ENCODE measurements around the gene DNAJC16. TPM values are rescaled to one million over a fixed set of nuclear protein-coding genes. Genes with fewer than 3 reads are reported as not detected.
"Not testable (repeated sequence)": the region's sequence is repeated elsewhere in the genome, so short reads cannot be mapped to it uniquely, and the experiment has no call there.

The DNAJC16 gene
- total RNA-seq, 4 donors from 2014 or later: 10.2 to 18.7 (median 13.8) TPM

DNA sequence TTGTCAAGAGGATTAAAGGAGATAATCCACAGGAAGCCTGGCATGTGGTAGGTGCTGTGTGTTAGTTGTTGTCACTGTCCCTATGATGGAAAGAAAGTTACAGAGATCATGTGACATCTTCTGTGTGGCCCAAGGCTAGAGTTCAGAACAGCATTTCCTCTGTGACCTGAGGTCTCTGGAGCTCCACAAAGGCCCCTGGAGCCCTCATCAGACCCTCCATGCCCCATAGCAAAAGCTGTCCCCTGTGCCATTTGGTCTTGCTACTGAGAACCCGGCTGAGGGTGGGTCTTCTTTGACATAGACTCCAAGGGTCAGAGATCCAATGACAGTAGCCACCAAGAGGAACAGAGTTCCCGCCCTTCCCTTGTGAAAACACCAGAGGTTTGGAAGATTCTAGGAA, 42.7 kb upstream of the DNAJC16 start:
- no peak for ATAC-seq
- H3K27ac ChIP-seq: no peak overlapping the region
- H3K4me3 ChIP-seq: no peak overlapping the region
- H3K27me3 ChIP-seq: no peaks in the 10 kb centered on the region
- WGBS, 2 donors (ENCODE audit: low coverage in 1 of 2): 100% methylated on average over 1 of the region's 2 CpGs
- H3K36me3 ChIP-seq: peaks cover 0 to 27% of the 10 kb centered on the region in 2 donors
- H3K4me1 ChIP-seq: peaks cover 0 to 7% (median 0%) of the 10 kb centered on the region in 3 donors
- no peaks in the 10 kb centered on the region for H3K9me3 ChIP-seq
- TF ChIP-seq EP300 (IDR thresholded peaks at IDR 0.05): no peak
- TF ChIP-seq POLR2A (IDR thresholded peaks at IDR 0.05): no peak
- TF ChIP-seq, protein P1, sequence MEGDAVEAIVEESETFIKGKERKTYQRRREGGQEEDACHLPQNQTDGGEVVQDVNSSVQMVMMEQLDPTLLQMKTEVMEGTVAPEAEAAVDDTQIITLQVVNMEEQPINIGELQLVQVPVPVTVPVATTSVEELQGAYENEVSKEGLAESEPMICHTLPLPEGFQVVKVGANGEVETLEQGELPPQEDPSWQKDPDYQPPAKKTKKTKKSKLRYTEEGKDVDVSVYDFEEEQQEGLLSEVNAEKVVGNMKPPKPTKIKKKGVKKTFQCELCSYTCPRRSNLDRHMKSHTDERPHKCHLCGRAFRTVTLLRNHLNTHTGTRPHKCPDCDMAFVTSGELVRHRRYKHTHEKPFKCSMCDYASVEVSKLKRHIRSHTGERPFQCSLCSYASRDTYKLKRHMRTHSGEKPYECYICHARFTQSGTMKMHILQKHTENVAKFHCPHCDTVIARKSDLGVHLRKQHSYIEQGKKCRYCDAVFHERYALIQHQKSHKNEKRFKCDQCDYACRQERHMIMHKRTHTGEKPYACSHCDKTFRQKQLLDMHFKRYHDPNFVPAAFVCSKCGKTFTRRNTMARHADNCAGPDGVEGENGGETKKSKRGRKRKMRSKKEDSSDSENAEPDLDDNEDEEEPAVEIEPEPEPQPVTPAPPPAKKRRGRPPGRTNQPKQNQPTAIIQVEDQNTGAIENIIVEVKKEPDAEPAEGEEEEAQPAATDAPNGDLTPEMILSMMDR (IDR thresholded peaks at IDR 0.05): no peak
- no peak for TF ChIP-seq POLR2AphosphoS5 (IDR thresholded peaks at IDR 0.05)

DNA sequence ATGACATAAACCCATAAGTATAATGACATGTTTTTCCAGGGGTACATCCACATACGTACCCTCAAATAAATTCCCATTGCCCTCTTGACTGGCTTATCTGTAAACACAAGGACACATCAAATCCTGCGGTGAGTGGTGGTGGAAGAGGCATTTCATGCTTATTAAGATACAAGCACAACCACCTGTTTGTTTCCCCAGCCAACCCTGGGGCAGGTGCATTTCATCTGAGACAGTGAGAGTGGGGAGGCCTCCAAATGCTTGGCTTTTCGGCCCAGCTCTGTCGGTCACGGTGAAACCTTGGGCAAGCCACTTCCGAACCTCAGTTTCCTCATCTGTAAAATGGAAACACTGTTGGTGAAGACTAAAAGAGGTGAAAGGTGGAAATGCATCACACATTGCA, 42.2 kb upstream of the DNAJC16 start:
- not testable (repeated sequence) for H3K4me3 ChIP-seq, ATAC-seq, H3K9me3 ChIP-seq, H3K27me3 ChIP-seq, H3K27ac ChIP-seq
- 83 to 85% methylated on average over 6 of the region's 6 CpGs for WGBS, 2 donors (ENCODE audit: low coverage in 1 of 2)
- Histone ChIP-seq H3K4me1 (peaks cover 0 to 12% (median 0%) of the 10 kb centered on the region in 3 donors), H3K36me3 (peaks cover 0 to 27% of the 10 kb centered on the region in 2 donors)

DNA sequence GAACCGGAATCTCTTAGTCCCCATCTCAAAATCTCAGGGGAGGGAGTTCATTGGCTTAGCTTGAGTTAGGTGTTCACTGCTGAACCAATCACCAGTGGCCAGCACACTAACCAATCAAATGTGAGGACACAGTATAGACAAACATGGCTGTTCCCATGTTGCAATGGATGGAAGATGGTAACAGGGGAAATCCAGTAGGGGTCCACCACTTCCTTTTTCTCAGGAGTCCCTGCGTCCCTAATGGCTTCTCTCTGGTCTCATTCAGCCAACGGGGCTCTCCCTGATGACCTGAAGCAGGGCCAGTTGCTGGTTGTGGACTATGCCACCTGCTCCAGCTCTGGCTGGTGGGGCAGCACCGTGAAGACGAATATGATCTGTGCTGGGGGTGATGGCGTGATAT, 41.0 kb upstream of the DNAJC16 start:
- Histone ChIP-seq H3K36me3 (peaks cover 0 to 27% of the 10 kb centered on the region in 2 donors), H3K9me3 (no peaks in the 10 kb centered on the region), H3K4me1 (peaks cover 0 to 12% (median 0%) of the 10 kb centered on the region in 3 donors), H3K27ac (no peak overlapping the region), H3K4me3 (no peak overlapping the region), H3K27me3 (no peaks in the 10 kb centered on the region)
- no peak for ATAC-seq
- WGBS, 2 donors (ENCODE audit: low coverage in 1 of 2): 97 to 100% methylated on average over 1 to 5 of the region's 6 CpGs
- TF ChIP-seq POLR2AphosphoS5 (IDR thresholded peaks at IDR 0.05) (no peak), POLR2A (IDR thresholded peaks at IDR 0.05) (no peak), EP300 (IDR thresholded peaks at IDR 0.05) (no peak)
- TF ChIP-seq, protein P1 (IDR thresholded peaks at IDR 0.05): no peak

DNA sequence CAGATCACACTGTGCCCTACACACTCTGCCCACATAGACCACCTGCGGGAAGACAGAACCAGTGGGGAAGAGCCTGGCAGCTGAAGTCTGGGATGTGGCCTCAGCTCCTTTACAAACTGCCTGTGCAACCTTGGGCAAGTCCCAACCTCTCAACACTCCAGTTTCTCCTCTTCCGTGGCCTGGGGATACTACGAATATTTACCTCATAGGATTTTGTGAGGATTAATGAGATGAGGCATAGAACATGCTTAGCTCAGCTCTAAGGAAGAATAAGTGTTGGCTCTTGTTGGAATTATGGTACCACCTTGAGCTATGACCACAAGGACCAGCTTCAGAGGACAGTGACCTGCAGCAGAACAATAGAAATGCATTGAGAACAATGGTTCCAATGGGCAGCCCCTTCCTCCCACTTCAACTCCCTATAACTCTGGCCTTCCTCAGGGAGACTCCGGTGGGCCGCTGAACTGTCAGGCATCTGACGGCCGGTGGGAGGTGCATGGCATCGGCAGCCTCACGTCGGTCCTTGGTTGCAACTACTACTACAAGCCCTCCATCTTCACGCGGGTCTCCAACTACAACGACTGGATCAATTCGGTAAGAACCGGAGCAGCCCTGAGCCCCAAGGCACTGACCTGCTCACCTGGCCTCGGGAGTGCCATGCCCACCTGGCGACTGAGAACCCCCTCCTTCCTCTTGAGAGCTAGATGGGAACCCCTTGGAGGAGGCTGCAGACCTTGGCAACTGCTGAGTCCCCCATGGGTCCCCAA, 39.6 kb upstream of the DNAJC16 start:
- ATAC-seq, H3K9me3 ChIP-seq: not testable (repeated sequence)
- peaks cover 0 to 33% of the 10 kb centered on the region in 2 donors for H3K36me3 ChIP-seq

DNA sequence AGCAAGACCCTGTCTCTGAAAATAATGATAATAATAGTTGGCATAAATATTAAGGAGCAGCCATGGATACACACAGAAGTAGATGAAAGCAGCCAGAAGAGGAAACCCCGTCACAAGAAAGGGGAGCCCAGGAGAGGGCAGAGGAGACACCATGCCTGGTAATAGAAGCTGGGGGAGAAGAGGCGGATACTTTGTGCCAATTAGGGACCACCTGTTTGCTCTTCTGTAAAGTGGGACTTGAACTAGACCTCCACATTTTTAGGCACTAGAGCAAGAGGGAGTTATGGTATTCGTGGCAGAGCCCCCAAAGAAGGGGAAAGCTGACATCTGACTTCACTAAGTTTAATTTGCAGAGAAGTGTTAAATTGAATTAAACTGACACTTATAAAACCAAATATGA, 38.3 kb upstream of the DNAJC16 start:
- no peak for ATAC-seq
- Histone ChIP-seq H3K27ac (no peak overlapping the region), H3K9me3 (no peaks in the 10 kb centered on the region), H3K36me3 (peaks cover 0 to 47% of the 10 kb centered on the region in 2 donors), H3K27me3 (no peaks in the 10 kb centered on the region), H3K4me1 (peaks cover 0 to 12% (median 0%) of the 10 kb centered on the region in 3 donors), H3K4me3 (no peak overlapping the region)
- TF ChIP-seq EP300 (IDR thresholded peaks at IDR 0.05): no peak
- TF ChIP-seq POLR2AphosphoS5 (IDR thresholded peaks at IDR 0.05): no peak
- TF ChIP-seq, protein P1 (IDR thresholded peaks at IDR 0.05): no peak
- no peak for TF ChIP-seq POLR2A (IDR thresholded peaks at IDR 0.05)
- 69 to 90% methylated on average over 2 to 3 of the region's 3 CpGs for WGBS, 2 donors (ENCODE audit: low coverage in 1 of 2)

More for the DNA sequence above, 39.6 kb upstream of the DNAJC16 start:
- peaks cover 0 to 12% (median 0%) of the 10 kb centered on the region in 3 donors for H3K4me1 ChIP-seq
- not testable (repeated sequence) for H3K27ac ChIP-seq, H3K4me3 ChIP-seq, H3K27me3 ChIP-seq
- 100% methylated on average over 3 of the region's 17 CpGs; no CpG with 5 or more reads in 1 of the 2 donors for WGBS, 2 donors (ENCODE audit: low coverage in 1 of 2)
